Osteoblast (primary cell): ENCODE measurements around the gene ESR1. TPM values are rescaled to one million over a fixed set of nuclear protein-coding genes. Genes with fewer than 3 reads are reported as not detected.

ENCODE experiments used
- DNase-seq: peaks from one replicate; pipeline ENCODE4 v3.0.0; 2011; ENCODE audit warnings: low spot score, mixed read lengths; ENCODE audit not compliant: insufficient read length; ENCODE audit errors: missing footprints
- H2AFZ ChIP-seq: 2 replicates; pipeline ENCODE4 v1.6.0; 2011; ENCODE audit warnings: mild to moderate bottlenecking, low read length
- H3K27ac ChIP-seq: 2 replicates; pipeline ENCODE4 v1.5.1; 2011; ENCODE audit warnings: mild to moderate bottlenecking, low read depth, low read length, moderate library complexity
- H3K27me3 ChIP-seq: 2 replicates; pipeline ENCODE4 v1.6.0; 2012; ENCODE audit warnings: mild to moderate bottlenecking, control low read depth, inconsistent platforms, low read length, moderate library complexity; ENCODE audit not compliant: insufficient read depth
- H3K36me3 ChIP-seq: 2 replicates; pipeline ENCODE4 v1.5.1; 2011; ENCODE audit warnings: mild to moderate bottlenecking, low read length, control low read depth, moderate library complexity; ENCODE audit not compliant: insufficient read depth
- H3K4me1 ChIP-seq: 2 replicates; pipeline ENCODE4 v1.5.1; 2011; ENCODE audit warnings: mild to moderate bottlenecking, low read length, control low read depth, moderate library complexity; ENCODE audit not compliant: insufficient read depth
- H3K4me2 ChIP-seq: 2 replicates; pipeline ENCODE4 v1.6.0; 2011; ENCODE audit warnings: mild to moderate bottlenecking, low read length; ENCODE audit not compliant: insufficient read depth
- H3K4me3 ChIP-seq: fragments of 200-600 bp; sonication (generic); 3 replicates; pipeline ENCODE4 v1.5.1; 2012; ENCODE audit warnings: mild to moderate bottlenecking, low read length, inconsistent platforms; ENCODE audit not compliant: insufficient read depth
- H3K79me2 ChIP-seq: 2 replicates; pipeline ENCODE4 v1.6.0; 2012; ENCODE audit warnings: mild to moderate bottlenecking, low read length, control low read depth, inconsistent platforms; ENCODE audit not compliant: insufficient read depth
- H3K9me3 ChIP-seq: 2 replicates; pipeline ENCODE4 v1.5.1; 2011; ENCODE audit warnings: low read depth, low read length, control low read depth
- H4K20me1 ChIP-seq: 2 replicates; pipeline ENCODE4 v1.6.0; 2012; ENCODE audit warnings: mild to moderate bottlenecking, low read length, control low read depth; ENCODE audit not compliant: insufficient read depth
- total RNA-seq: library from RNA; depleted of rRNA; stranded (reverse); fragments of >200 nt; gene quantifications from 2 replicates; pipeline ENCODE4 v1.2.3, GENCODE V29; 2012
- TF ChIP-seq, protein P1 (sequence below): IDR thresholded peaks from 2 replicates; pipeline ENCODE4 v1.5.1; 2011; ENCODE audit warnings: mild to moderate bottlenecking, low read depth, low read length, moderate library complexity; ENCODE audit errors: extremely low read depth

Gene ESR1
- total RNA-seq, 1 donor, result 3.3 TPM

DNA sequence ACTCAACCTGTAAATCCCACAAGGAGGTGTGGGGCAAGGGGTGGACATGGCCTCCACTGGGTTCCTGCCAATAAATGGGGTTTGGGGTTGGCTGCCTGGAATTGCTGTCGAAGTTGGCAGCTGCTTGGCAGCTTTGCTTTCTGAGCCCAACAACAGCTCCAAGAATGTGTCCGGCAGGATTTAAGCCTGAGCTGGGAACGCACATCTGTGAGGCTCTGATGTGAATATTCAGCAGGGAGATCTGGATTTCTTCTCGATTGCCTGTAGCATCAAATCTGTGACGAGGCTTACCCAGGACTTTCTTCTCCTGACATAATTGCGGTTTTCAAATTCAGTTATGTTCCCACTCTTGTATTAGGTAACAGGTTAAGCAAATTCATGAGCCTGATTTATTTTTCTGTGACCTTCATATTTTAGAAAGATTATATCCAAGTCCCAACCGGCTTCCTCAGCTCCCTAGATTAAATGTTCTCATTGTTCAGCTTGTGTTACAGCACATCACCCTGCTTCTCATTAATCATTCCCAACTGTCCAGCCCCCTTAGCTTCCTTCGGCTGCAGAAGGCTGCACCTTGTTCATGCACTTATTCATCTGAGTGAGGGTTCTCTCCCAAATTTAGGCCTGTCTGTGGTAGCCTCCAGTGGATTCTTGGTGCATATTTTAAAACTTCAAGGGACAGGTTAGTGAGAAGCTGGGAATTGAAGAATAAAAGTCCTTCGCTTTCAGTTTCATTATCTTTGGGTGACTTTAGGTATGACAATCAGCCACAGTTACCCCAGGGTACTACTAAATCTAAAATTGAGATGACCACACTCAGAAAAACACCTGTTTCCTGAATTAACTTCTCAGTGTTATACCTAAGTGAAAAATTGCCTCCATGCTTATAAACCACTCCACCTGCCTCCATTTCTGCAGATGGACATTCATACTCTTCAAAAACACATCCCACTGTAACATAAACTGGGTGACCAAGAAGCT lies 310.0 kb downstream of the ESR1 start:
- DNase-seq, result no peak
- no peaks in the 10 kb centered on the region for H3K9me3 ChIP-seq
- peaks cover 29% of the 10 kb centered on the region for H3K36me3 ChIP-seq
- H3K4me2 ChIP-seq, result no peak overlapping the region
- TF ChIP-seq, protein P1, sequence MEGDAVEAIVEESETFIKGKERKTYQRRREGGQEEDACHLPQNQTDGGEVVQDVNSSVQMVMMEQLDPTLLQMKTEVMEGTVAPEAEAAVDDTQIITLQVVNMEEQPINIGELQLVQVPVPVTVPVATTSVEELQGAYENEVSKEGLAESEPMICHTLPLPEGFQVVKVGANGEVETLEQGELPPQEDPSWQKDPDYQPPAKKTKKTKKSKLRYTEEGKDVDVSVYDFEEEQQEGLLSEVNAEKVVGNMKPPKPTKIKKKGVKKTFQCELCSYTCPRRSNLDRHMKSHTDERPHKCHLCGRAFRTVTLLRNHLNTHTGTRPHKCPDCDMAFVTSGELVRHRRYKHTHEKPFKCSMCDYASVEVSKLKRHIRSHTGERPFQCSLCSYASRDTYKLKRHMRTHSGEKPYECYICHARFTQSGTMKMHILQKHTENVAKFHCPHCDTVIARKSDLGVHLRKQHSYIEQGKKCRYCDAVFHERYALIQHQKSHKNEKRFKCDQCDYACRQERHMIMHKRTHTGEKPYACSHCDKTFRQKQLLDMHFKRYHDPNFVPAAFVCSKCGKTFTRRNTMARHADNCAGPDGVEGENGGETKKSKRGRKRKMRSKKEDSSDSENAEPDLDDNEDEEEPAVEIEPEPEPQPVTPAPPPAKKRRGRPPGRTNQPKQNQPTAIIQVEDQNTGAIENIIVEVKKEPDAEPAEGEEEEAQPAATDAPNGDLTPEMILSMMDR, result no peak
- no peaks in the 10 kb centered on the region for H3K4me1 ChIP-seq
- no peaks in the 10 kb centered on the region for H4K20me1 ChIP-seq
- no peaks in the 10 kb centered on the region for H3K79me2 ChIP-seq
- no peaks in the 10 kb centered on the region for H3K27me3 ChIP-seq
- H2AFZ ChIP-seq, result no peak overlapping the region
- H3K4me3 ChIP-seq, result no peak overlapping the region
- no peak overlapping the region for H3K27ac ChIP-seq

- no peaks in the 10 kb centered on the region for H3K79me2 ChIP-seq
- no peak overlapping the region for H3K4me2 ChIP-seq
- H4K20me1 ChIP-seq, result no peaks in the 10 kb centered on the region
- H3K9me3 ChIP-seq, result no peaks in the 10 kb centered on the region
- H3K36me3 ChIP-seq, result peaks cover 29% of the 10 kb centered on the region
- H3K27me3 ChIP-seq, result no peaks in the 10 kb centered on the region
- H3K4me3 ChIP-seq, result no peak overlapping the region
- H2AFZ ChIP-seq, result no peak overlapping the region
- TF ChIP-seq, protein P1, result no peak
- no peak for DNase-seq
- H3K4me1 ChIP-seq, result no peaks in the 10 kb centered on the region
- H3K27ac ChIP-seq, result no peak overlapping the region
Measured at GRCh38 chr6:152118224-152118623, 310.7 kb downstream of the ESR1 start.

GRCh38 chr6:152118678-152119077 lies 311.2 kb downstream of the ESR1 start:
- Histone ChIP-seq H4K20me1 (no peaks in the 10 kb centered on the region), H3K36me3 (peaks cover 29% of the 10 kb centered on the region), H3K9me3 (no peaks in the 10 kb centered on the region), H3K4me2 (no peak overlapping the region), H2AFZ (no peak overlapping the region), H3K79me2 (no peaks in the 10 kb centered on the region), H3K4me1 (peaks cover 2% of the 10 kb centered on the region), H3K27me3 (no peaks in the 10 kb centered on the region), H3K27ac (no peak overlapping the region), H3K4me3 (no peak overlapping the region)
- DNase-seq, result no peak
- TF ChIP-seq, protein P1, result no peak

- DNase-seq, result no peak
- Histone ChIP-seq H3K27ac (no peak overlapping the region), H3K4me2 (no peak overlapping the region)
Measured at GRCh38 chr6:152119831-152120230, 312.3 kb downstream of the ESR1 start.

More at GRCh38 chr6:152119831-152120230, 312.3 kb downstream of the ESR1 start:
- Histone ChIP-seq H2AFZ (no peak overlapping the region), H3K9me3 (no peaks in the 10 kb centered on the region), H3K36me3 (peaks cover 29% of the 10 kb centered on the region), H4K20me1 (no peaks in the 10 kb centered on the region), H3K4me1 (peaks cover 3% of the 10 kb centered on the region), H3K27me3 (no peaks in the 10 kb centered on the region), H3K79me2 (no peaks in the 10 kb centered on the region), H3K4me3 (no peak overlapping the region)
- TF ChIP-seq, protein P1, result no peak
